WTC11 (cell line): ENCODE data around the gene ABAT. TPM values are rescaled to one million over a fixed set of nuclear protein-coding genes. Genes with fewer than 3 reads are reported as not detected.

ENCODE experiments used
- ATAC-seq: fragments of 200-7000 bp; cut with Tn5 transposase; 2 replicates; pipeline ENCODE4 v1.10.0; 2021; ENCODE audit warnings: mild to moderate bottlenecking, moderate library complexity
- CTCF ChIA-PET: fragments of 300-600 bp; sonication (Branson Sonifier 250); formaldehyde crosslinking; loops from one replicate; lab custom pipeline; 2021; ENCODE audit warnings: antibody characterized with exemption; lab: Charles Lee
- POLR2A ChIA-PET: fragments of 350-600 bp; sonication (Branson Sonifier 250); formaldehyde crosslinking; loops from one replicate; lab custom pipeline; 2021; ENCODE audit warnings: antibody characterized with exemption; lab: Charles Lee
- DNase-seq: peaks from one replicate; pipeline ENCODE4 v3.0.0; 2021; ENCODE audit warnings: low spot score
- H3K27ac Mint-ChIP-seq: 2 replicates; pipeline ENCODE4 v1.8.0; 2021; ENCODE audit warnings: mixed read lengths
- H3K27me3 Mint-ChIP-seq: 2 replicates; pipeline ENCODE4 v1.8.0; 2021; ENCODE audit warnings: low read depth, mild to moderate bottlenecking, moderate library complexity, mixed read lengths
- H3K36me3 Mint-ChIP-seq: 2 replicates; pipeline ENCODE4 v1.8.0; 2021; ENCODE audit warnings: mixed read lengths
- H3K4me1 Mint-ChIP-seq: 2 replicates; pipeline ENCODE4 v1.8.0; 2022; ENCODE audit warnings: mixed read lengths
- H3K4me3 Mint-ChIP-seq: 2 replicates; pipeline ENCODE4 v1.8.0; 2021; ENCODE audit warnings: mild to moderate bottlenecking, moderate library complexity, mixed read lengths
- H3K9me3 Mint-ChIP-seq: 2 replicates; pipeline ENCODE4 v1.8.0; 2021; ENCODE audit warnings: mixed read lengths
- ATF2 ChIP-seq: sonication (generic); formaldehyde crosslinking; IDR thresholded peaks from 2 replicates; pipeline ENCODE4 v1.8.1; 2022; ENCODE audit warnings: low read depth, missing genetic modification reagents, borderline replicate concordance
- ESRRA ChIP-seq: sonication (generic); formaldehyde crosslinking; IDR thresholded peaks from 2 replicates; pipeline ENCODE4 v1.8.1; 2022; ENCODE audit warnings: mild to moderate bottlenecking, missing genetic modification reagents, borderline replicate concordance
- ETV6 ChIP-seq: sonication (generic); formaldehyde crosslinking; IDR thresholded peaks from 2 replicates; pipeline ENCODE4 v1.8.1; 2022; ENCODE audit warnings: mild to moderate bottlenecking, missing genetic modification reagents
- FOXK1 ChIP-seq: sonication (generic); formaldehyde crosslinking; IDR thresholded peaks from 2 replicates; pipeline ENCODE4 v1.8.0; 2022; ENCODE audit warnings: mild to moderate bottlenecking, moderate library complexity, missing genetic modification reagents
- JUN ChIP-seq: sonication (generic); formaldehyde crosslinking; IDR thresholded peaks from 2 replicates; pipeline ENCODE4 v1.8.0; 2023; ENCODE audit warnings: mild to moderate bottlenecking, missing genetic modification reagents
- MAX ChIP-seq: sonication (generic); formaldehyde crosslinking; IDR thresholded peaks from 2 replicates; pipeline ENCODE4 v1.8.0; 2022; ENCODE audit warnings: mild to moderate bottlenecking, missing genetic modification reagents
- MYBL2 ChIP-seq: sonication (generic); formaldehyde crosslinking; IDR thresholded peaks from 2 replicates; pipeline ENCODE4 v1.8.1; 2023; ENCODE audit warnings: mild to moderate bottlenecking, moderate library complexity, missing genetic modification reagents
- NFATC4 ChIP-seq: fragments of 250-450 bp; sonication (Bioruptor Pico); IDR thresholded peaks from 2 replicates; pipeline ENCODE4 v1.9.0; 2021; ENCODE audit warnings: mild to moderate bottlenecking
- NFYB ChIP-seq: sonication (generic); formaldehyde crosslinking; conservative IDR thresholded peaks from 2 replicates; pipeline ENCODE4 v1.8.0; 2022; ENCODE audit warnings: low read depth, missing genetic modification reagents
- PRDM15 ChIP-seq: sonication (generic); formaldehyde crosslinking; IDR thresholded peaks from 2 replicates; pipeline ENCODE4 v1.8.0; 2022; ENCODE audit warnings: missing genetic modification reagents
- SMAD3 ChIP-seq: sonication (generic); formaldehyde crosslinking; IDR thresholded peaks from 2 replicates; pipeline ENCODE4 v1.8.0; 2022; ENCODE audit warnings: missing genetic modification reagents, mild to moderate bottlenecking, borderline replicate concordance
- SP1 ChIP-seq: sonication (generic); formaldehyde crosslinking; conservative IDR thresholded peaks from 2 replicates; pipeline ENCODE4 v1.8.1; 2022; ENCODE audit warnings: missing genetic modification reagents
- TCF7 ChIP-seq: sonication (generic); formaldehyde crosslinking; IDR thresholded peaks from 2 replicates; pipeline ENCODE4 v1.8.0; 2022; ENCODE audit warnings: mild to moderate bottlenecking, low read depth, missing genetic modification reagents, moderate library complexity
- TEAD1 ChIP-seq: sonication (generic); formaldehyde crosslinking; IDR thresholded peaks from 2 replicates; pipeline ENCODE4 v1.8.0; 2022; ENCODE audit warnings: mild to moderate bottlenecking, missing genetic modification reagents
- USF2 ChIP-seq: sonication (generic); formaldehyde crosslinking; IDR thresholded peaks from 2 replicates; pipeline ENCODE4 v1.8.1; 2023; ENCODE audit warnings: mild to moderate bottlenecking, missing genetic modification reagents, moderate library complexity
- ZBTB43 ChIP-seq: sonication (generic); formaldehyde crosslinking; IDR thresholded peaks from 2 replicates; pipeline ENCODE4 v1.8.1; 2023; ENCODE audit warnings: mild to moderate bottlenecking, missing genetic modification reagents
- ZNF138 ChIP-seq: sonication (generic); formaldehyde crosslinking; conservative IDR thresholded peaks from 2 replicates; pipeline ENCODE4 v1.8.1; 2022; ENCODE audit warnings: mild to moderate bottlenecking, moderate library complexity, missing genetic modification reagents
- ZNF232 ChIP-seq: sonication (generic); formaldehyde crosslinking; IDR thresholded peaks from 2 replicates; pipeline ENCODE4 v1.8.0; 2022; ENCODE audit warnings: mild to moderate bottlenecking, missing genetic modification reagents
- ZNF396 ChIP-seq: fragments of 250-450 bp; sonication (Bioruptor Pico); IDR thresholded peaks from 2 replicates; pipeline ENCODE4 v1.8.0; 2021; ENCODE audit warnings: mild to moderate bottlenecking, moderate library complexity, borderline replicate concordance
- ZNF425 ChIP-seq: fragments of 250-450 bp; sonication (Bioruptor Pico); conservative IDR thresholded peaks from 2 replicates; pipeline ENCODE4 v1.9.0; 2021; ENCODE audit warnings: mild to moderate bottlenecking
- ZNF512 ChIP-seq: sonication (generic); formaldehyde crosslinking; IDR thresholded peaks from 2 replicates; pipeline ENCODE4 v1.8.1; 2022; ENCODE audit warnings: missing genetic modification reagents, borderline replicate concordance
- ZNF671 ChIP-seq: fragments of 250-450 bp; sonication (Bioruptor Pico); IDR thresholded peaks from 2 replicates; pipeline ENCODE4 v1.8.0; 2021; ENCODE audit warnings: mild to moderate bottlenecking
- ZSCAN18 ChIP-seq: fragments of 250-450 bp; sonication (Bioruptor Pico); IDR thresholded peaks from 2 replicates; pipeline ENCODE4 v2.1.2; 2022; ENCODE audit warnings: mild to moderate bottlenecking, moderate library complexity
- total RNA-seq: library from RNA; stranded (reverse); gene quantifications from 3 replicates; pipeline ENCODE4 v1.2.3, GENCODE V29; 2021

ABAT gene
- total RNA-seq, 1 experiment from 2014 or later: 6.6 TPM

- H3K4me1 Mint-ChIP-seq: peaks cover 22% of the 10 kb centered on the region
- POLR2A ChIA-PET: no interaction called here
- no peaks in the 10 kb centered on the region for H3K27me3 Mint-ChIP-seq
- no peaks in the 10 kb centered on the region for H3K9me3 Mint-ChIP-seq
- ATAC-seq: peak; percentile 97
- peaks cover 13% of the 10 kb centered on the region for H3K36me3 Mint-ChIP-seq
- CTCF ChIA-PET: interaction anchor here (0.7 to 1.7 kb wide), 11 partner anchors 9 to 337 kb away, joined by 3 to 8 read pairs (median 3); partner anchors contain the start of gene ABAT
- H3K4me3 Mint-ChIP-seq: peak within 1 kb of the TSS; percentile 91
- peak within 1 kb of the TSS; percentile 87 for H3K27ac Mint-ChIP-seq
- peak; percentile 95 for DNase-seq
- TF ChIP-seq ZNF425 (CRISPR knock-in tag) (no peak), TCF7 (CRISPR knock-in tag) (peak; percentile 72; the same call in 1 of the 2 replicates), SMAD3 (CRISPR knock-in tag) (peak; percentile 97), ATF2 (CRISPR knock-in tag) (0 out of 2 replicates have a peak, but pooled peaks have one; percentile 61), ETV6 (CRISPR knock-in tag) (peak; percentile 92), ZNF396 (CRISPR knock-in tag) (no peak), SP1 (CRISPR knock-in tag) (peak; percentile 86; the same call in 1 of the 2 replicates), ZNF671 (CRISPR knock-in tag) (no peak), JUN (peak; percentile 83; the same call in 1 of the 2 replicates), ZSCAN18 (CRISPR knock-in tag) (no peak), MYBL2 (CRISPR knock-in tag) (peak; percentile 92), MAX (peak; percentile 99), PRDM15 (CRISPR knock-in tag) (peak; percentile 63), ZNF138 (CRISPR knock-in tag) (no peak), NFATC4 (CRISPR knock-in tag) (no peak), NFYB (CRISPR knock-in tag) (peak; percentile 40), ESRRA (CRISPR knock-in tag) (peak; percentile 70; the same call in 1 of the 2 replicates), ZNF512 (CRISPR knock-in tag) (no peak), ZBTB43 (CRISPR knock-in tag) (peak; percentile 92), FOXK1 (CRISPR knock-in tag) (peak; percentile 97), USF2 (CRISPR knock-in tag) (peak; percentile 73), TEAD1 (CRISPR knock-in tag) (peak; percentile 74; the same call in 1 of the 2 replicates), ZNF232 (CRISPR knock-in tag) (peak; percentile 94; the same call in 1 of the 2 replicates)
Measured at GRCh38 chr16:8797364-8798173, 123.2 kb downstream of the ABAT start, which contains the start of the genes PMM2 and TMEM186. PMM2 (plus strand) TSS chr16:8797839; CDS start chr16:8797883, 44 bp downstream. TMEM186 (minus strand) TSS chr16:8797639; CDS start chr16:8797614, 25 bp downstream.
